Right ventricle myocardium superior (tissue), 1 donor: ENCODE results near the gene NEDD8. TPM values are rescaled to one million over a fixed set of nuclear protein-coding genes. Genes with fewer than 3 reads are reported as not detected.

ENCODE experiments used
- ATAC-seq: fragments of 200-7000 bp; cut with Tn5 transposase; one replicate; pipeline ENCODE4 v1.9.1; 2020; ENCODE audit warnings: mild to moderate bottlenecking; ENCODE audit not compliant: poor library complexity
- DNase-seq: peaks from one replicate; pipeline ENCODE4 v3.0.0-alpha.2; 2020
- intact Hi-C: fragments of 100-400 bp; cut with DNase I; formaldehyde crosslinking; loops from one replicate; pipeline ENCODE4 v1.11.2; 2022
- total RNA-seq: library from RNA; stranded (reverse); fragmentation: NEBNext Ultra II Directional; extraction: Animal tissue kit (Norgen Biotek cat#: 25700); gene quantifications from one replicate; pipeline ENCODE4 v1.2.1, GENCODE V29; 2021
- donor health status: DM: no; HTN: yes; CAD: no; lungs with severe emphysema.

The NEDD8 gene
- total RNA-seq, 1 donor from 2014 or later, result 212 TPM

DNA sequence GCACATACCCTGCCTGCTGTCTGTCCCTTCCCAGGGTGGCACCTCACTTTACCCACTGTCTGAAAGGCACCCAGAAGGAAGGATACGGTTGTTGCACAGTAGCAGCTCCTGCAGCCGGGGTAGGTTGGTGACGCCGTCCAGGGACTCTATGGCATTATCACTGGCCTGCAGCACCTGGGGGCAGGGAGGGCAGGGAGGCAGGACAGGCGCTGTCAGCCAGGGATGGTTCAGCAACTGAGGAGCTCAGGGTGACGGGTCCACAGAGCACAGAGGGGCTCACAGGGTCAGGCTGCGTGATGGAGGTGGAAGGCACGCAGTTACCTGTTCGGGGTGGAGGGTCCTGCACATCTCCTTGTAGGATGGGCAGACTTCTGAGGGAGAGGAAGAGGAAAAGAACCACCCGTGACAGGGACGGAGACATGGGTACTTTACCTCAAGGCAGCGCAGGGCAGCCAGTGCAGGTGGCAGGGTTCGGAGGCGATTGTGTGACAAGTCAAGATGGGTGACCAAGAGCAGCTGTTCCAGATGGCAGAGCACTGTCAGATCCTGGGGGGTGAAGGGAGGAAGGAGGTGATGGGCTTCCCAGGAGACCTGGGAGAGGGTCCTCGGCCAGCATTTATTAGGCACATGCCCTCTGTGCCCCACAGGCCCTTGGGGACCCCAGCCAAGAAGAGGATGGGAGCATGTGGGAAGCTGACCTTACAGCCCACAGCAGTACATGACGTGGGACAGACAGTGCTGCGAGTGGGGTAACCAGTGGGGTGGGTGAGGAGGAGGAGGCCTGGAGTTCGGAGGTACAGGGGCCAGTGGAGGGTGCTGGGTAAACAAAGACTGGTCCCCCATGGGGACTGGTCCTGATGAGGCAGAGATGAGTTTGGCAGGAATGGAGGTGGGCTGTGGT, 34.4 kb upstream of the NEDD8 start:
- no peak for ATAC-seq
- DNase-seq, result no peak
- intact Hi-C loops, result no loop called here

DNA sequence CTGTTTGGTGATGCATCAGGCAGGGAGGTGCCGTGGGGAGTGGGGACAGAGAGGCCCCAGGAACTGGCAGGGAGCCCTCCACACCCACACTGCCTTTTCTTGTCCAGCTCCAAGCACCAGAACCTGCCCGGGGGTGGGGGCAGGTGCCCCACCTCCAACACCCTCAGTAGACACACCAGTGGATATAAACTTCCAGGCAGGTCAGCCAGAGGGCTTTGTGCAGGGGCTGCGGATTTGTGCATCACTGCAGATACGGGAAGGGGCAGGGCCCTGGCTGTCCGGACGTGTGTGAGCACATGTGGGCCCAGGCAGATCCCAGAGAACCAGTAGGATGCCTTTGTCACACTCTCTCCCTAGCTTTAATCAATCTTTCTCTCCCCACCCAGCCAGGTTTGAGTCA, 32.1 kb upstream of the NEDD8 start:
- no peak for DNase-seq
- no peak for ATAC-seq
- intact Hi-C loops, result no loop called here

DNA sequence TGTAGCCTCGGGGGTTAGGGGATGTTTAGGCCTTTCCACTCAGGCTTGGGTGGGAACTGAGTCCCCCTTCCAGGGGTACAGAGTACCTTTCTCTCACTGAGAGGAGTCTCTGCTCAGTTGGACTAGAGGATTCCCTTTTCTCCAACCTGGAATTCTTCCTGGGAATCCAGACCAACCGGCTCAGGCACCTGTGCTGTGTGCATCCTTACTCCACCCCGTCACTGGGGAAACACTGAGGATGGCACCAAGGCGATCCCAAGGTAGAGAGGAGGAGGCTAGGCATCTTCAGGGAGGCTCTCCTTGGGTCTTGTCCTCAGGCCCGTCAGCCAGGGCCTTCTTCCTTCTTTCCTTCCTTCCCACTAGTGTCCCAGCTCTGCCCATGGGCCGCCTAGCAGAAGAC, 31.7 kb upstream of the NEDD8 start:
- DNase-seq, result no peak
- no peak for ATAC-seq
- intact Hi-C loops, result no loop called here

DNA sequence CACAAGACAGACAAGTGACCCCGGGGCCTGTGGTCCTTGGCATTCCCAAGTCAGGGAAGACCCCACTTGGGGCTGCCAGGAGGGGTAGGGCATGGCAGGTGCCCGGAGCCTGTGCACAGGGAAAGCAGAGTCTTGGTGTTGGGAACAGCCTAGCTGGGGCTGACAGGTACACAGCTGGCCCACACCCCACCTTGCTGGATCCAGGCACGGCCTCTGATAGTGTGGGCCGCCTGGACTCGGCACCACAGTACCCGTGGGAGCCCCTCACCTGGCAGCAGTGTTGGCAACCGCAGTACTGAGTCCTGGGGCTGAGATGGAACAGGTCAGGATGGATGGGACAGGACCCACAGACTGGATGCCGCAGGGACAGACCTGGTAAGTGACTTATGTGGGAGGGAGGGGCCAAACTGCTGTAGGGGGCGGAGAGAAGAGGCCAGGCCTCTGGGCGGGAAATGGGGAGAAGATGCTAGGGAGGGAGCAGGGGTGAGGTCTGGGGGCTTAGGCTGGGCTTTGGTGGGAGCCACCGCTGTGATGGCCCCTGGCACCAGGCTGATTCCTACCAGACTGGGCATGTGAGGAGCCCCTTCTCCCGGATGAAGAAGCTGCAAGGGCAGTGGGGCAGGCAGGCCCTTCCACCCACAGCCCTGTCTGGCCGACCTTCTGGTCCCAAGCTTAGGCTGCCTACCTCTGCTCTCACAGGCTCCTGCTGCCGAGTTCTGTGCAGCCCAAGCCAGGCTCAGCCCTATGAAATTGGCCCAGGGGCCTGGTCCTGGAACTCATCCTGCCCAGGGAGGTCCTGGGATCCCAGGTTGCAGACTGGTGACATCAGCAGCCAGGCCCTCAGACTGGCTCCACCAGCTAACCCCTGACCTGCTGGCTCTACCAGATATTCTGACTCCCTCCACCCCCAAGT, 30.9 kb upstream of the NEDD8 start, which contains the start of gene TGM1:
TSS of gene TGM1 (minus strand) at position 357 of the 913 bp plus-strand sequence. CDS start 825 bp downstream, outside the sequence.
- DNase-seq (no peak), ATAC-seq (no peak)
- intact Hi-C loops, result no loop called here

DNA sequence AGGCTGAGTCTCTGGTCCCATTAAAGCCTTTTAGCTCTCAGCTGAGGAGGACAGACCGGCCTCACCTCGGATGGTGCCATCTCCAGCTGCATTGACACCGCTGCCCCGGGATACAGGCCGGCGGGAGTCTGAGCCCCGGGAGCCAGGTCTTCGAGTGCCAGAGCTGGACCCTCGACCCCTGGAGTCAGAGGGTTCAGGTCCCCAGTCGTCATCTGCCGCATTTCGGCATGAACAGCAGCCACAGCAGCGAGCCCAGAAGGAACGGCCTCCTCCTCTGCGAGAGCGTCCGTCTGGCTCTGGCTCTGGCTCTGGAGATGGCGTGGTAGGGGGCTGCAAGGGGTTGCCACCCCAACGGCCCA, 29.8 kb upstream of the NEDD8 start:
- ATAC-seq, result no peak
- DNase-seq, result no peak
- intact Hi-C loops, result no loop called here

DNA sequence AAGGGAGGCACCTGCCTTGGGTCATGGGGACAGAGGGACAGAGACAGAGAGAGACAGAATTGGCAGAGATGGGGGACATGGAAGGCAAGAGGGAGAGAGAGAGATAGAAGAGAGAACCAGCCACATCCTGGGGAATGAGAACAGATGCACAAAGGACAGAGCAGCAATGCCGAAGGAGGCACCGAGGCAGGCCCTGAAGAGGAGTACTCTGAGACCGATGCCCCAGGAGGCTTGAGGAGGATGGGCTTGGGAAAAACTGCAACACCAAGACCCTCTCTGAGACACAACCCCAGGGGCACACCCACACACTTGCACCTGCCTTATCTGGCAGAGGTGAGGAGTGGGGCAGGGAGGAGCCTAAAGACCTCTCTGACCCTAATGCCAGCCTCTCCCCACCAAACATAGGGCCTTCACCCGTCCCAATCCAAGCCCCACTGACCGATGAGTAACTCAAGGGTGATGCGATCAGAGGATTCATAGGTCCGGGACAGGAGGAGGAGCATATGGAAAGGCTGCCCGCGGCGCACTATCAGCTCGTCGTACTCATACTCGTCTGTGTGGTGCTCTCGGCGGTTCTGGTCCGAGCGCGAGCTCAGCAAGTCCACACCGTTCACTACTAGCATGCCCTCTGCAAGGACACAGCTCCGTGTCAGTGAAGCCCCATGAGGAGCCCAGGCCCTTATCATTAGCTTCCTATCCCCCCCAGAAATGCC, 29.2 kb upstream of the NEDD8 start:
- no peak for DNase-seq
- ATAC-seq, result no peak
- intact Hi-C loops, result no loop called here

DNA sequence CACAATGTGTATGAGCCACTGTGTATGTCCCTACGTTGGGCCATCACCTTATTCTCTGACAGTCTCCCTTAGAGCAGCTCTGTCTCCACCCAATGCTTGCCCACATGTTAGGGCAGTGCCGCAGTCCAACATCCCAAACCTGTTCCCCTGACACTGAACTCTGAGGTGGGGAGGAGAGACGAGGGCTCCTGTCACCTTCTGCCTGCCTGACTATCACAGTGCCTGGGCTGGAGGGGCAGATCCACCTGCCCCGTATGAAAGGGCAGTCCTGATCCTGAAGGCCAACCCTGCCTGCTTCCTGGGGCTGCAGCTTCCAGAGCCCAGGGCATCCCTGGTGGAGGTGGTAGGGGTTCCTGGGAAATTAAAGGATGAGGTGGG, 28.6 kb upstream of the NEDD8 start:
- no peak for ATAC-seq
- intact Hi-C loops, result no loop called here
- DNase-seq, result no peak

DNA sequence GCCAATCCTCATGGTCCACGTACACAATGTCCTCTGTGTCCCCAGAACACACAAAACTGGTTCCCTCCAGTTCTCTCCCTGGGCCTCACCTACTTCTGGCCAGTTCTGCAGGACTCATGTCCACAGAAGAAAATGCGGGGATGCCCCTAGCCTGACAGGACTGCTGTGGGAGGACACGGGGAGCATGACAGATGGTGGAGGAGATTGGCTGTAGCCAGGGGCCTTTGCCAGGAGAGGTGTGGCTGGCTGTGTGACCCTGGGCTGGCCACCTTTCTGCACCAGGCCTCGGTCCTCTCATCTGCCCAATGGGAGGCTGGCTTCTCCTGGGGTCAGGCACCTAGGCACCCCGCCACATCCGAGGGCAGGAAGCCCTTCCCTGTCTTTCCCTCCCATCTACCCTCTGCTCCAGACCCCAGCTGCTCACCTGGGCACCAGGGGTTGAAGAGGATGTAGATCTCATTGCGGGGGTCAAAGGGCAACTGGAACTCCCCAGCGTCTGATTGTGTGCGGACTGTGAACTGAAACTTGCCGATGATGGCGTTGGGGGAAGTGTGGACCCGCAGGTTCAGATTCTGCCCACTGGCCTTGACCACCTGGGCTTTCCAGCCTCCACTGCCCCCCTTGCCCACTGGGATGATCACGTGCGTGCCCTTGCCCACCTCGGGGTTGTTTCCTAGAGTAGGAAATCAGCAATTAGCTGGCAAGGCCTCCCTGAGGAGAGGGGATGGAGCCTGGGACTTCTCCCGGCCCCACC, 28.0 kb upstream of the NEDD8 start:
- ATAC-seq, result no peak
- intact Hi-C loops, result no loop called here

DNA sequence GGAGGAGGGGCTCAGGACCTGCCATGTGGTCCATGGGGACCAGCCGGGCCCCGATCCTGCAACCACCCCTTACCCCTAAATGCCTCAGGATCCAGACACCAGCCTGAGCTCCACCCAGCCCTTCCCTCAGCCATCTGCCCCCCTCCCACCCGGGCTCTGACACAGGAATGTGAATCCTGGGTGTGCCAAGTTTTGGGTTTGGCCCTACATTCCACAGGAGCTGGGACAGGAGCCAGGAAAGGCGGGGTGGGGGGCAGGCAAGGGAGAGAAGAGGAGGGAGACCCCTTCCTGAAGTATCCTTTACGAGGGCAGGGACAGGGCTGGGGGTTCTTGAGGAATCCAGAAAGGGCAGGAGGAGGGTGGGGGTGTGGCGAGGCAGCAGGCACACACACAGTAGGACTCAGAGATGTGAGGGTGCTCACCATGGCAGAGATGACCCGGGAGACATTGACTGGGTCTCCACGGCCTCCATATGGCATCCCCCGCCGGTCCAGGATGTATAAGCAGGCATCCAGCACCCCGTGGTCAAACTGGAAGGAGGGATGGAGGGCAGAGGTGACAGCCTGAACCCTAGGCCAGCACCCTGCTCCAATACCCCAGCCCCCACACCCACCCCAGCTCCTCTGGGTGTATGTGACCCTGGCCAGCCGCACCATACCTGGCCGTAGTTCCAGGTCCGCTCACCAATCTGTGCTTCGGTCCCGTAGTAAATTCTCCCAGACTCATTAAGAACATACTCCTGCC, 27.3 kb upstream of the NEDD8 start:
- no peak for ATAC-seq
- DNase-seq, result no peak
- intact Hi-C loops, result loop anchor here (5.0 kb wide), 1 partner anchor 33 kb away; no protein-coding TSS in a partner anchor

More for the DNA sequence above, 28.0 kb upstream of the NEDD8 start:
- DNase-seq, result no peak

DNA sequence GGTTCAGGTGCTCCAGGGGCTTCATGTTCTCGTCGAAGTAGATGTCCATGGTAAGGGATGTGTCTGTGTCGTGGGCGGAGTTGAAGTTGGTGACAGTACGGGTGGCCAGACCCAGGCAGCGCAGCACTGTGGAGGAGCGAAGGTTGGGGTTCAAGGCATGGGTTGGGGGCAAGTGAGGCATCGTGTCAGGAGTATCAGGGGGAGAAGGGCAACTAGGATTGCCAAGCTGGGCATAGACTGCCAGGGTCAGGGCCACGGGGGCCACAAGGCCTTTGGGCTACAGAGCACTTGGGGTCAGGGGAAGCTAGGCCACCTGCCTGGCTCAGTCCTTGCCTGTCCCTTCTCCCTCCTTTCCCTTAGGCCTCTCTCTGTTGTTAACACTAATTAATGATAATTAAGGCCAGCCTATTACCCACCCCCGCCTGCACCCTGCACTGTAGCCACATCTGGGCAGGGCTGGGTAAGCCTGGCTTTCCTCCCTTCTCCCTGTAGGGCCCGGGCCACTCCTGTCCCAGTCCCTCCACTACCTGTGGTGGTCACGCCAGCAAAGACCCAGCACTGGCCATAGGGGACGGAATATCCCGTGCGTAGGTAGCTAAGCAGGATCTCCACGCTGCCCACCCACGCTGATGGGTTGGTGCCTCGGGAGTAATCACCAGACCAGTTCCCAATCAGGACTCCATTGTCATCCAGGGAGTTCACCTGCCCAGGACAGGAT, 26.5 kb upstream of the NEDD8 start:
- intact Hi-C loops, result loop anchor here (5.0 kb wide), 1 partner anchor 34 kb away; no protein-coding TSS in a partner anchor
- no peak for DNase-seq

DNA sequence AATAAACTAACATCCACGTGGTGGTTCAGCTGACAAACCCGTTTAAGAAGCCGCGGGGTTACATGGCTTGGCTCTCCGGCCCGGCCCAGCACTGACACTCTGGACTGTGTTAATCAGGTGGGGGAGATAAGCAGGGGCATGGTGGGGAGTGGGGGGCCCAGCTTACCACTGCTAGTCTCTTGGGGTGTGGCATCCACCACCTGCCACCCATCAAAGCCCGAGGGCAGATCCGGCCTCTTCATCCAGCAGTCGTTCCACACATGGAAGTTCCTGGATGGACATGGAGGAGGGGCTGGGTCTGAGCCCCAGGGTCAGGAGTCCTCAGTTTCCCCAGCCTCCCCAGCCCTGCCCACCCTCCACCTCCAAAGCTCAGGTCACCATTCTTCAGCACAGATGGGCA, 26.0 kb upstream of the NEDD8 start:
- ATAC-seq (no peak), DNase-seq (no peak)
- intact Hi-C loops, result loop anchor here (5.0 kb wide), 1 partner anchor 34 kb away; no protein-coding TSS in a partner anchor

More for the DNA sequence above, 26.5 kb upstream of the NEDD8 start:
- ATAC-seq, result no peak

DNA sequence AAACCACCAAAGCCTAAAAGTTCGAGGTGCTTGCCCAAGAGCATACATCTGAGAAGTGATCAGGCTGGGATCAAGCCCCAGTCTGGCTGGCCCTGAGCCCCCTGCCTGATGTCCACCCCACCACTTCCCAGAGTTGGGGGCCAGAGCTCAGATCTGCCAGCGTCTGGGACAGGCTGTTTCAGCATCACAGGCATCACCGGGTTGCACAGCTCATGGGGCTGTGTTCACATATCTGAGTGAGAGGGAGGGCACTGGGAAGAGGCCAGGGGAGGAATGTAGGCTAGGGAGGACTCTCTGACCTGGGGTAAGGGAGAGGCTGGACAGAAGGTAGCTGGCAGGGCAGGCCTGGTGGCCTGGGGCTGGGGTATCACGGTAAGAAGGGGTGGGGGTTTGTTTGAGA, 24.8 kb upstream of the NEDD8 start:
- no peak for ATAC-seq
- no peak for DNase-seq
- intact Hi-C loops, result loop anchor here (5.0 kb wide), 1 partner anchor 35 kb away; no protein-coding TSS in a partner anchor

DNA sequence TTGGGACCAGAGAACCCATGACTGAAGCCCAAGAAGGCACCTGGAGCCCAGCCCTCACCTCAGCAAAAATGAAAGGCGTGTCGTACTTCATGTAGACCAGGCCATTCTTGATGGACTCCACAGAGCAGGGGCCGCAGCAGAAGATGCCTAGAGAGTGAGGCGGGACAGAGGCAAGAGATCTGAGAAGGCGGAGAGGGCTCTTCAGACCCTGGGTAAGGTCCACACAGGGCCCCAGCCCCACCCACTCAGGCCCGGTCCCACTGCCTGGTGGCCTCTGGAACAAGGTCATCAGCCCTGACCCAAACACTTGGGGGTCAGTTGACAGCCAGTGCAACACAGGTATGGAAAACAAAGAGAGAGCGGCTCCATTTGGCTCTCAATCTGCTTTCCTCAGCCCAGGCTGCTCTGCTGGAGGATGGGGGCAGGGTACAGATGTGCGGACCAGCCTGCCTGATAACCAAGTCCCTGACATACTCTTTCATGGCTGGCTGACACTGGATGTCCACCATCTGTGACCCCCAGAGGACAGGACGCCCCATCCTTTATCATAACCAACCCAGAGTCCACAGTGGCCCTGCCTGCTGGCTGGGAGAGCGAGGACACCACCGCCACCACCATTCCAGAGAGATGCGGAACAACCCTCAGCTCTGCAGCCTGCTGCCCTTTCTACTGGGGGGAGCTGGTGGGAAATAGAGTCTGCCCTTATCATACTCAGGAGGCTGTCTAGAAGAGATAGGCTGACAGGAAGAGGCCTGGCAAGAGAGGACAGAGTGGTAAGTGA, 24.0 kb upstream of the NEDD8 start:
- intact Hi-C loops, result loop anchor here (5.0 kb wide), 1 partner anchor 36 kb away; no protein-coding TSS in a partner anchor
- no peak for DNase-seq
- no peak for ATAC-seq

DNA sequence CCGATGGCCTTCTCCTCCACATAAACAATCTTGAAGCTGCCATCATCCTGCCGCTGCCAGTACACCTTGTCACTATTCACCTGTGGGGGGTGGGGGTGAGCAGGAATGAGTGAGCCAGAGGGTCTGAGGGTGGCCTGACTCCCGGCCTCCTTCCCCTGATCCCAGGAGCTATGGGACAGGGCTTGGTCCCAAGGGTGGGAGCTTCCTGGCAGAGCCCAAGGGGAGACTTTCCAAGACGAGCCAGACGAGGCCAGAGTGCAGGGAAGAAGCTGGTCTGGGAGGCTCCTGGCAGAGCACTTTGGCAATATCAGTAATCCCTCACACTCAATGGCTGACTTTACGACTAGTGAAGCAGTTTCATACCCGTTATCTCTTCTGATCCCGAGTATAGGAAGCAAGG, 23.3 kb upstream of the NEDD8 start:
- intact Hi-C loops, result loop anchor here (5.0 kb wide), 1 partner anchor 37 kb away; no protein-coding TSS in a partner anchor
- DNase-seq, result no peak

DNA sequence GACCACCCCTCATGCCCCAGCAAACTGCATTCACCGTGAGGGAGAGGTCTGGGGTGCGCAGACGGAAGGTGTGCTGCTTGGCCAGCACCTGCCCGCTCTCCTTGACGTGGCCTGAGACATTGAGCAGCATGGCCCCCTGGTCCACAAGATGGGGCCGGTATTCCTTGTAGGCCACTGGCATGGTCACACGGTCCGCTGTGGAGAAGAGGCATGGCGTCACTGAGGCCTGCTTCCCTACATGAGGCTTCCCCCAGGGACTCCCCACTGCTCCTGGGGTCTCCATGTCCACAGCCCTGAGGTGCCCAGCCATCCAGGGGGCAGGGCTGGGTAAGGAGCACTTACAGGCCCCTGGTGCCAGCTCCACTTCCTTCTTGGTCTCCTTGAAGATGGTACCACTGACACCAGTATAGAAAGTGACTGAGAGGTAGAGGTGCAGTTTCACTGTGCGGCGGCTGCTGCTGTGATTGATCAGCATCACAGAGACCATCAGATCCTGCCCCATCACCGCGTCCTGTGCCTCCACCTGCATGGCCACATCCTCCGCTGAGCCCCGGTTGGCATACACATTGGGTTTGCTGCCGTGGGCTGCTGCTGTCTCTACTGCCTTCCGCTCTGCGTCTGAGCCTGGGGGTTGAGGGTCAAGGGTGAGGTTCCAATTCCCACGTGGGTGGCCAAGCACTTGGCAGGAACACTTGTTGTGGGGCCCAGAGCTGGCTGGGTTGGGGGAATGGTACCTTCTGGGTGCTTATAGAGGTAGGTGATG, 22.6 kb upstream of the NEDD8 start:
- DNase-seq (no peak), ATAC-seq (no peak)
- intact Hi-C loops, result loop anchor here (5.0 kb wide), 1 partner anchor 37 kb away; no protein-coding TSS in a partner anchor

More for the DNA sequence above, 23.3 kb upstream of the NEDD8 start:
- ATAC-seq, result no peak
